HG03520 (cell line): ENCODE data around the gene GGA1.

ENCODE experiments used
- ATAC-seq: cut with Tn5 transposase; IDR thresholded peaks from one replicate; pipeline ENCODE4 v1.9.1; 2021; ENCODE audit warnings: mild to moderate bottlenecking, moderate library complexity; ENCODE audit not compliant: unreplicated experiment

GGA1 gene

DNA sequence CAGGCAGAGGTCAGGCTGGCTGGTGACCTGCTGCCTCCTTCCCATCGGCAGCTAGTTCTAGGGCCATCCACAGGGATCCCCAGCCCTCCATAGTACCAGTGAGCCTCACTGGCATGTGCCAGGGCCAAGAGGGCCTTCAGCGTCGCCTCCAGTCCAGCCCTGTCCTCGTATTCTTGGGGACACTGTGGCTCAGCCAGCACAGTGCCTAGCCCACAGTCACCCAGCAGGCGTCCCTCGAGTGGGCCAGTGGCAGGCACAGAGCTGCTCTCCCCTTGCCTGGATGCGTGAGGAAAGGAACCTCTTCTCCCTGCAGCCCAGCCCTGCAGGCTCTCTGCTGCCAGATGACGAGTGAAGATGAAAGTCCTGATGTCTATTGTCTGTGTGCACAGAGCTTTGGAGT is 20.2 kb downstream of the GGA1 start:
- no peak for ATAC-seq

DNA sequence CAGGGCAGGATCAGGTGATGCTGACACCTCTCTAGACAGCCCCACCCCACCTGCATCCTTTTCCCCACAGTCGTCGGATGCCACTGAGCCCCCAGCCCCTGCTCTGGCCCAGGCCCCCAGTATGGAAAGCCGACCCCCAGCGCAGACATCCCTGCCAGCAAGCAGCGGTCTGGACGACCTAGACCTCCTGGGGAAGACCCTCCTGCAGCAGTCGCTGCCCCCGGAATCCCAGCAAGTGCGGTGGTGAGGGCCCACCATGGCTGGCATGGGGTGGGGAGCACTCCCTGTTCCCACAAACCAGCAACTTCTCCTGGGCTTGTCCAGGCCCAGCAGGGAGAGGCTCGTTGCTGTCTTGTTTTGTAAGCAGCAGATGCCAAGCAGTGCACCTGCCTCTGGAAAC is 21.3 kb downstream of the GGA1 start:
- no peak for ATAC-seq

DNA sequence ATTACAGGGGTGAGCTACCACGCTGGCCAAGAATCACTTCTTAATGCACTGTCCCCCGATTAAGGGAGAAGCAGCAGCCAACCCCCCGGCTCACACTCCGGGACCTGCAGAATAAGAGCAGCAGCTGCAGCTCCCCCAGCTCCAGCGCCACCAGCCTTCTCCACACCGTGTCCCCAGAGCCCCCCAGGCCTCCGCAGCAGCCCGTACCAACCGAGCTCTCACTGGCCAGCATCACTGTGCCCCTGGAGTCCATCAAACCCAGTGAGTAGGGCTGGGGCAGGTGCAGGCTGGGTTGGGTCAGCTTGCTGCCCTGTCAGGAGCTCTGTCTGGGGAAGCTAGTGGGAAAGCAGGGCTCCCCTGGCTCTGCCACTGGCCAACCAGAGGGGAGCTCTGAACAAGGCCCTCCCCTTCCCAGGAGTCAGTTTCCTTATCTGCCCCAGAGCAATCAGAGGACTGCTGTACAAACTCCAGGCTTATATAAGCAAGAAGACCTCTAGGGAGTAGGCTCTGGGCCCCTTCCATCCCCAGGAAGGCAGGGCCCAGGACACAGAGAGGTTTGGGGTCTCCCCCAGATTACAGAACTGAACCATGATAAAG is 22.3 kb downstream of the GGA1 start:
- ATAC-seq, result no peak

DNA sequence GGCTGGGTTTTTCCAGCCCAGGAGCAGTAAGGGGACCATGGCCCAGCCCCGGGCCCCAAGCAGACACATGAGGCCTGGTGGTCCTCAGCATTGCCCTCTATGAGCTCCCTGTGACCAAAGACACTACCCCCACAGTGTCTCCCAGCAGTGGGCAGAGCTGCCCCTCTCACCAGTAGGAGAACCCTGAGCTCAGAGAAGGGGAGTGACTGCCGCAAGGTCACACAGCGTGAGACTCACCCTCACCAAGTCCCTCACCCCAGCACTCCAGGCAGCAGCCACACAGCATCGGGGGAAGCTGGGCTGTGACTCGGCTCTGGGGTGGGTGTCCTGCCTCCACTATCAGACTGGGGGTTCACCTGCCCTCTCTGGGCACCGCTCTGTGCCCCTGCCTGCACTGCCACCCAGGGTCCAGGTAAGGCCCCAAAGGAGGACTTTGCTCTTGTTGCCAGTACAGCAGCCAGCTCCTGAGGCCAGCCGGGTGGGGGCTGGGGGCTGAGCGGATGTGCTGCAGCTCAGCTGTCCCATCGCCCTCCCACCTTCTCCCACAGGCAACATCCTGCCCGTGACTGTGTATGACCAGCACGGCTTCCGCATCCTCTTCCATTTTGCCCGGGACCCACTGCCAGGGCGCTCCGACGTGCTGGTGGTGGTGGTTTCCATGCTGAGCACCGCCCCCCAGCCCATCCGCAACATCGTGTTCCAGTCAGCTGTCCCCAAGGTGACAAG is 23.0 kb downstream of the GGA1 start:
- ATAC-seq, result no peak

DNA sequence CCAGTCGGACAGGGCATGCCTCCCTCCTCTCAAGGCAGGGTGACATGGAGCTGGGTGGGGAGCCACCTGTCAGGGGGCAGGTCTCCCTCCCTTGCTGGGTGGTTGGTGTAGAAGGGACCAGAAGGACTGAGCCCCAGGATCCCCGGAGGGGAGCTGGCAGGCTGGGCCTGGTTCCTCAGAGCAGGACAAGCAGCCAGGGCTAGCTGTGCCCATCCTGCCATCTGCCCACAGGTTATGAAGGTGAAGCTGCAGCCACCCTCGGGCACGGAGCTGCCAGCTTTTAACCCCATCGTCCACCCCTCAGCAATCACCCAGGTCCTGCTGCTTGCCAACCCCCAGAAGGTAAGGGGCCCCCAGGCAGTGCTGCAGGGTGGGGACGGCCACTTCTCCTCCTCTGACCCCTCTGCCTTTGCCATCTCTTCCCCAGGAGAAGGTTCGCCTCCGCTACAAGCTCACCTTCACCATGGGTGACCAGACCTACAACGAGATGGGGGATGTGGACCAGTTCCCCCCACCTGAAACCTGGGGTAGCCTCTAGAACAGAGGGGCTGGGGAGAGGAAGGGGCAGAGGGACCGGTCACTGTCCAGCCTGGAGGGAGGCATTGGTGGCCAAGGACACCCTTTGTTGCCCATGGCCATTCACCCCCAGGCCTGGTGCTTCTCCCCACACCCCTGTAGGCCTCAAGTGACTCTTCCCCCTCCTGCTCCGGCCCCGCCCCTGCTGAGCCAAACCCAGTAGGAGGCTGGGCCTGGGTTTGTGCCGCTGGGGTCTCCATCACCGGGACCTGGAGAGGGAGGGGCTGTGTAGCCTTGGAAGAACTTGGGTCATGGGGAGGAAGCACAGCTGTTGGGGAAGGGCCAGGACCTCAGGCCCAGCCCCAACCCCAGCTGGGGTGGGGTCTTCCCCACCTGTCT is 23.8 kb downstream of the GGA1 start:
- ATAC-seq, result peak; percentile 4

DNA sequence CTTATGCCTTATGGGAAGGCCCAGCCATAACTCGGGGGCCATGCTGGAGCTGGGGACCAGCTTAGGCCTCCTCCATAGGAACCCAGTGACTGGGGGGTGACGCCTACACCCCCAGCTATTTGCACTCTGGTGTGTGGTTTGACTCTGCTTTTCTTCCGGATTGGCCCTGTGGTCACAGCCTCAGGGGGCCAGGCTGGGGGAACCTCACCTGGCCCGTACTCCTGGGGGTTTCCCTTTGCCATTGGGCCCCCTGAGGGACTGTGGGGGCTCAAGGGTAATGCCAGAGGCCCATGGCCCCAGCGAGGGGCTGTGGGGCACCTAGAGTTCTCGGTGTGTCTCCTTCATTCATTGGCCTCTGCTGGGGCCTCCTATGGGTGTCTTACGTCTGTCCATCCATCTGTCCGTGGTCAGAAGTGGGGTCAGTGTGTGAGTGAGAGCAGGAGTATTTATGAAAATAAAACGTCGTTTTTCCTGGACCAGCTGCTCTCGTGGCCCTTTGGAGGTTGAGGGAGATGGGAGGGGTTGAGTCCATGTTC is 24.5 kb downstream of the GGA1 start:
- peak; percentile 37 for ATAC-seq

DNA sequence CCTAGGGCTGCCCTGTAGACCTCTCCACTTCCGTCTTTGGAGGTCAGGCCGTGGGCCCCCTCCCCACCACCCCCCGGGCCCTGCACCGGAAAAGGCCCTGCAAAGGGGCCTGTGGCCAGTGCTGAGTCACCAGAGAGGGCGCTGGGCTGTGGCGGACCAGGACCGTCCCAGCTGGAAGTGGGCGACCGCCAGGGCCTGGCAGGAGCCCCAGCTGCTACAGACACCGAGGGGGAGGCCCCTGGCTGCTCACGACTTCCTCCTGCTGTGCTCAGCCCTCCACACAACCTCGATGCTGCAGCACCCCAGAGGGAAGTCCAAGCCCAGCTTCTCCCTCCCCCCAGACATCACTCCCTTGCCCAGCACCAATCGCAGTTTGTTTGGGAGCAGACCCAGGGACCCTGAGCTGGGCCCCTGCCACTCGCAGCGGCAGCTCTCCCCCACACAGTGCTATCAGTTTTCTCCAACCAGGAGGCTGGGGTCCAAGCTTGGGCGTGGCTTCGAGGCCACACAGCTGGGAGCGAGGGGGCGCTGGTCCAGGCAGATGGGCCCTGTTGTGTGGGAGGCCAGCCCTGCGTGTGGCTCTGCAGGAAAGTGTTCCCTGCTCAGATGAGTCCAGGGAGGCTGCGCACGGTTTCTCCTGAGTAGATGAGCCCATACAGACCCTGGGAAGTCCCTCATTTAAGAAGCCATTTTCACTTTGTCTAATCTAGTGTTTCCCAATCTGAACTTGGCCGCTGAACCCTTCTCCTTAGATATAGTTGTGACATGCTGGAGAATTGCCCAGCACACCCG is 25.2 kb downstream of the GGA1 start:
- ATAC-seq, result peak; percentile 45

DNA sequence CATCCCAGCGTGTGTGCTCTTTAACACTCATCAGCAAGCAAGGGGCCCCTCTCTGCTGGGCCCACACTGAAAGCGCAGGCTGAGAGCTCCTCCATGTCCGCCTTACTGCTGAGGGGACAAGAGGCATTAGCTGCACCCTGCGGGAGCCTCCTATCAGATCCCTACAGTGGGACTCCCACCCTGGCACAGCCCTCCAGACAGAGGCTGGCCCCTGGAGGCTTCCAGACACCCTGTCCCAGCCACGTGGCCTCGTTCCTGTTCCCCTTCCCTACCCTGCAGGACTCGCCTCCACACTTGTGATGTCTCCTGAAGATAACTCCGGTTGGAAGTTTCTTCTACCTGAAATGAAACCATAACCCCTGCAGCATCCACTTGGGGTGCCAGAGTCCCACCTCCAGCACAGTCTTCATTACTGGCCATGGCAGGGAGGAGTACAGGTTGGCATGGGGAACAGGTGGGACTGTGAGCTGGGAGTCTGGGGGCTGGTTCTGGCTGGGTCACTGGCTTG is 25.8 kb downstream of the GGA1 start:
- no peak for ATAC-seq

DNA sequence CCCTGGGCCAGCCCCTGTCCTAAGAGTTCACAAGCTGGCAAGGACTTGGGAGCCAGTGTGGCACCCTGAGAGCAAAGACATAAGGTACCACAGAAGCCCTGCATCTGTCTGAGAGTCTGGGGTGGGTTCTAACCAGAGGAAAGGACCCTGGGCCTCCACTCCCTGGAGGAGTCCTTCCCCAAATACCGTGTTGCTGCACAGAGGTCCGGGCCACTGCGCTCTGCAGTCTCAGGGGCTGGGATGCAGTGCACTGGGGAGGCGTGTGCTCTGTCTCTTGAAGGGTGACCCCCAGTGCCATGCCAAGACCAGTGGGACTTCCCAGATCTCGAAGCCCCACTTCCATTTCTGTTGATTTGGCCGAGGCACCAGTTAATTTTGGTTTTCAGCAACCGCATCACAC is 26.5 kb downstream of the GGA1 start:
- no peak for ATAC-seq

DNA sequence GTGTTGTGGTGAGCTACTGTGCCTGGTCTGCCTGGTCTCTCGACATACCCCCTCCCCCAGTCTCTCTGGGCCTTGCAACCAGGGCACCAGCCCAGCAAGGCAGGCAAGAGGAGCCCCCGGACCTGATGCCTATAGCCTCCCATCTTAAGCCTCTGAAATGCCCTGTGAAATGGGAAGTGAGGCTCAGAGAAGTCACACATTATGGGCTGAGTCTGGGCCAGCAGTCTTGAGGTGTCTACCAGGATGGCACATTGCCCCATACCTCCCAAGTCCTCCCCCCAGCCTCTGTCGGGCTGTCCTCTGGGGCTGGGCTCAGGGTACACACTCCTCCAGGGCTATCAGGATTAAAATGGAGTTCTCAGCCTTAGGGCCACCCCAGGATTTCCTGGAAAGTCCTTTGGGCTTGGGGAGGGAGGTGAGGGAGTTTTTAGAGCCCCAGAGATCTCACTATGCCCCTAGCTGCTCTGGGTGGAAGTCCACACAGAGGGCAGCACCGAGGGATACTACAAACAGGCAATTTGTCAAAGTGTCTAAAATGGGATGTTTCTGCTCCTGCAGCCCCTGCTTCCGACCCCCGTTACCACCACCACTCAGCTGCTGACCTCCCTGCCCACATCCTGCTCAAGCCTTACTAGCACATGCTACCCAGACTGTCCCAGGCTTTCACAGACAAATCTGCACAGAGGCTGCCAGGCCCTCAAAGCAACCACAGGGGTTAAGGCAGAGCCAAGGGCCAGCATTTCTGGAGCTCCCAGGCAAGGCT is 27.7 kb downstream of the GGA1 start:
- no peak for ATAC-seq

DNA sequence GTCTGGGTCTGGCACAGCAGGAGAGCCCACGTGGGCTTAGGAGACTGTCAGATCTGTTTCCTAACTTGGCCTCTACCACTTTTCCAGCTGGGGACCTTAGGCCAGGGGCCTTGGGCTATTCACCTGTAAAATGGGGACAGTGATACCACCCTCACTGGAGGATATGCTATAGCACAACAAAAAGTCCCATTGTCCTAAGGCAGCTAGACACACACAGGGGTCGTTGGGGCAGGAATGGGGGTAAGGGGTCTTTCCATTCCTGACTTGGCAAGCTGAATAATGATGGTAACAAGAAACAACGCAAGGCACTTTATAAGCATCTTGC is 28.3 kb downstream of the GGA1 start:
- ATAC-seq, result no peak

DNA sequence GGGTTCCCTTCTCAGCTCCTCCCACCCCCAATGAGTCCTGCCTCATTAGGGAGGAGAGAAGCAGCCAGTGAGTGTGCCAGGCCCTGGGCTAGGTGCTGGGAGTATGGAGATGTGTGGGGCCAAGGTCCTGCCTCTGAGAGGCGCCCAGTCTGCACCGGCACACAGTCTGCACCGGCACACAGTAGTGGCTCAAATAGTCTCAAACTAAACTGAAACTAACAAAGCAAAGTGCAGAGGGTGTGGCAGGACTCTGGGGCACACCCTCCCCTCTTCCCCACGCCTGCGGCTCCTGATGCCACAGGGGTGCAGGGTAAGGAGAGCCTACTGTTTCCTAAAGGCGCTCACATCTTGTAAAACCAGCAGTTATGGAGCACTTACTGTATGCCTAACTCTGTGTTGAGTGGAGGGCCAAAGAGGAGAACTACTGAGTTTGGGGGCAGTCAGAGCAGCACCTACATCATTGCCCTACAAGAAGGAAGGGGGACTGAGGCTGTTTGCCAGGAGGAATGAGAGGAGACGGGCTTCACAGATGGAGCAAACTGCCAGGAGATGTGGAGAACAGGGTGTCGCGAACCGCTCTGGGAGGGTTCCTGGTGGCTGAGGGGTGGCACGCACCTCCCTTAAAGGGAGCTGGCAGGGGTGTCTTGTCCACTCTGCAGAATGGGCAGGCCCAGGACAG is 29.9 kb downstream of the GGA1 start:
- no peak for ATAC-seq

DNA sequence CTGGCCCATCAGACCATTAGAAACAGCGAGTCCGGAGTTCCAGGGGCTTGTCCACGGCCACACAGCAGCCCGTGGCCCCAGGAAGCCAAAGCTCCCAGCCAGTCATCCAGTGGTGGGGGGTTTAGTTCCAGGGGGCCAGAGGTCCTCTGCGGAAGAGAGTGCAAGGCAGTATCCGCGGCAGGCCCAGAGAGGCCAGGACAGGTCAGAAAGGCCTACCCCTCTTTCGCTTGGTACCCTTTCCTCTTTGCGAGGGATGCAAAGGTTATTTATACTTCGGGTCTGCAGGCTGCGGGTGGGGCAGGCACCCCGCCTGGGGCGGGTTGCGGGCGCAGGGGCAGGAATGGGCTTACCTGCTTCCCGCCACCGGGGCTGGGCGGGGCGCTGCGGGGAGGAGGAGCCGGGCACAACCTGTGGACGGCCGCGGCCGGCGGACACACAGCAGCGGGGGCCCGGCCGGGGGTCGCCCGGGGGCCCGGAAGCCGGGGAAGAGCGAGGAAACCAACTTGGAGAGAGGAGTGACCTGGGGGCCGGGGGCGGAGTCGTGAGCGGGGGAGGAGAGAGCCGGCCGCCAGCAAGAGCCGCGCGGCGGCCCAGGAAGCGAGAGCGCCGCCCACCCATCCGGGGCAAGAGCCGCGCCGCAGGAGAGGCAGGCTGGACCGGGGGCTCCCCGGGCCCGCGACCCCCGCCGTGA is 30.6 kb downstream of the GGA1 start, which contains the start of gene SH3BP1:
SH3BP1 (plus strand) TSS at position 600 of the 691 bp plus-strand sequence. CDS start 119 bp downstream, outside the sequence.
- ATAC-seq, result no peak

DNA sequence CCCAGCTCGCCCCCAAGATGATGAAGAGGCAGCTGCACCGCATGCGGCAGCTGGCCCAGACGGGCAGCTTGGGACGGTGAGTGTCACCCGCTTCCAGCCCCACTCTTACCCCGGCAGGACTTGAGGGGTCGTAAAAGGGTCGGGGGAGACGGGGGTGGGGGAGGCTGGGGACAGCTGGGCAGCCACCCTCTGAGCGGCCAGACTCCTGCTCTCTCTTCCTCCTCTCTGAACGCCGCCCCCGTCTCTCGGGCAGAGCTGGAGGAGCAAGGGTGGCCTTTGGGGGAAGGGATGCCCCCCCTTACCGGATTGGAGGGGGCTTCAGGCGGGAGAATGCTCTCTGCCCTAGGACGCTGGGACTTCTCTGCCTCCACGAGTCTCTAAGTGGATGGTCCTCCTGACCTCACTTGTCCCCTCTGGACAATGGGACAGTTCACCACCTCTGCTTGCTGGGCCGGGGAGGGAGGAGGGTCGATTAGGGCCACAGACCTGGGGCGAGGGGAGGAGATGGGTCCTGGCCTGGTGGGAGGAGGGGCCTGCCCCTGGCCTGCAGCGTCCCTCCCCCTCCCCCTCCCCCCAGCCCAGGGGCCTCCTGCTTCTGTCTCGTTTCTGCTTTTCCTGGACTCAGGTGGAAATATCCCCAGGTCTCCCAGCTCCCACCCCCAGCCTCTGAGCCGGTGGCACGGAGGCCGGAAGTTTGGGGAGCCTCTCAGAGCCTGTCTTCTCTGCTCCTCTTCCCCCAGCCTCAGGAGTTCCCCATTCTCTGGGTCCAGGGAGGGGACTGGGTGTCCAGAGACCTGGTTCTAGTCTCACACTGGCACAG is 31.3 kb downstream of the GGA1 start:
- ATAC-seq, result no peak

DNA sequence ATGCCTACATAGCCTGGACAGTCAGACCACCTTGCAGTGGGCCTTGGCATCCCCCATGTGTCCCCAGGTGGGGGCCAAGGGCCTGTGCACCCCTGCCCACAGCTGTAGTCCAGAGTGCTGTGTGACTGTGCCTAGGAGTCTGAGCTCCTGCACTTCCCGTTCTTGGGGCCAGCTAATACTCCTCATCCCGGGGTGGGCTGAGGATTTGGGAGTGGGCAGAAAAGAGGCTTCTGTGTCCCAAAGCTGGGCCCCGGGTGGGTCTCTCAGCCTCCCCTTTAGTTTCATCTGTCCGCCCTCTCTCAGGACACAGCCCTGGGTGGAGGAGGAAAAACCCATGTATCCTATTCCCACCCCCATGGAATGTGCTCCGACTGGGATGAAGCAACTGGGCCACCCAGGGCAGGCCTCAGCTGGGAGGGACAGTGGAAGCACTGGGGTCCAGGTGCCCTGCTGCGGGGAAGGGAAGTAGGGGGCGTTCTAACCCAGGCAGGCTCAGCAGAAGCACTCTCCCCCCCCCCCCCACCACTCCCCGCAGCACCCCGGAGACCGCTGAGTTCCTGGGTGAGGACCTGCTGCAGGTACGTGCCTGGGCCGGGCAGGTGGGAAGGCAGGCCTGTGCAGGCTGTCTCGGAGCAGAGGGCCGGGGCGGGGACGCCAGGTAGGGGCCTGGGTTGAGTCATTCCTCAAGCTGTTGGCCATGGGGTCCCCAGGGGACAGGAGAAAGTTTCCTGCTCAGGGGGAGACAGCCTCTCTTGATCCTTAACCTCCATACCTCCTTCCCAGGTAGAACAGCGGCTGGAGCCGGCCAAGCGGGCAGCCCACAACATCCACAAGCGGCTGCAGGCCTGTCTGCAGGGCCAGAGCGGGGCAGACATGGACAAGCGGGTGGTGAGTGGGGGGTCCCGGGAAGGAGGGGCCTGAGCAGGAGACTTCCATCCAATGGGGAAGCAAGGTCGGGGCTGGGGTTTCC is 32.2 kb downstream of the GGA1 start:
- ATAC-seq, result no peak

DNA sequence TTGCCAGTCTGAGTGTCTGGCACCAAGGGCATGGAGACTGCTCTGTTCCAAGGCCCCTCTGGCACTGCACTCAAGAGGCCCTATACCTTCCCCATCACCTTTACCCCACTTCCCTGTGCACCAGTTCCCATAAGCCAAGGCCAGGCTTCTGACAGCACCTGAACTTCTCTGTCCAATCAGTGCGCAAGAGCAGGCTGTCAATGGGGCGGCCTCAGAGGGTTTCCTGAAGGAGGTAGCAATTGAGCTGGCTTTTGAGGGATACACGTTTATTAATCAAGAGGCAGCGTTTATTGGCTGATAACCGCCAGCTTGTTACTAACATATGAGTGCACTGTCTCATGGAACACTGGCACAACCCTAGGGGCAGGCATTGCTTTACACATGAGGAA is 32.9 kb downstream of the GGA1 start:
- ATAC-seq, result no peak
